HG03575 (cell line): ENCODE results near the gene SIRT5.
A peak's percentile ranks its signal among the peaks of the same experiment; 100 is the strongest.

ENCODE experiments used
- ATAC-seq: cut with Tn5 transposase; IDR thresholded peaks from one replicate; pipeline ENCODE4 v1.9.1; 2021; ENCODE audit not compliant: unreplicated experiment, insufficient number of reproducible peaks, low FRiP score; ENCODE audit errors: extremely low read depth

Gene SIRT5

DNA sequence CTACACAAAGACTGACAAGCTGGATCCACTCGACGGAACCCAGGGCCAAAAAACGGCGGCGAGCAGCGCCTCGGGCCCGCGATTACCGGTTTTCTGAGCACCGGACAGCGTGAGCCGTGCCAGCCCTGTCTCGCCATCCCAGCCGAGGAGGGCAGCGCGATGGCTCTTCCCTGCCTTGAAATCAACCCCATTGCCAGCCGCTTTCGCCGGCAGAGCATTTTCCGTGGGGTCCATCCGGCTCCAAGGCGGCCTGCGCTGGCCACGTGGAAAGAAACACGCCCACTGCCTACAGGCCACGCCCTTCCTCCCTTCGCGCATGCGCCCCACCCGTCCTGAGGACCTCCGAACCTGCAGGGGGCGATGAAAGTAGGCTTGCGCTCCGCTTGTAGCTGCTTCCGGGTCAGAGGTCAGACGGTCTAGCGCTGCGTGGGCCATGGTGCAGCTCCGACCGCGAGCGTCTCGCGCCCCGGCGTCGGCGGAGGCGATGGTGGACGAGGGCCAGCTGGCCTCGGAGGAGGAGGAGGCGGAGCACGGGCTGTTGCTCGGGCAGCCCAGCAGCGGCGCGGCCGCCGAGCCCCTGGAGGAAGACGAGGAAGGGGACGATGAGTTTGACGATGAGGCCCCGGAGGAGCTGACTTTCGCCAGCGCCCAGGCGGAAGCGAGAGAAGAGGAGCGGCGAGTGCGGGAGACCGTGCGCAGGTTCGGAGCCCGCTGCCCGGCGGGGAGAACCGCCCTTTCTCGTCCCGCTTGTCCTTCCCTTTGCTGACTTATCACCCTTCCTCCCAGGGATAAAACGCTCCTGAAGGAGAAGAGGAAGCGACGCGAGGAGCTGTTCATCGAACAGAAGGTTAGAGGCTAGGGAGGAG is 40.8 kb downstream of the SIRT5 start, which contains the start of gene NOL7:
Gene NOL7 (plus strand): TSS at position 410 of the 866 bp plus-strand sequence. CDS start 24 bp downstream, at position 434.
- peak; percentile 42 for ATAC-seq

GRCh38 chr6:13615792-13616120 is 41.4 kb downstream of the SIRT5 start:
- no peak for ATAC-seq

DNA sequence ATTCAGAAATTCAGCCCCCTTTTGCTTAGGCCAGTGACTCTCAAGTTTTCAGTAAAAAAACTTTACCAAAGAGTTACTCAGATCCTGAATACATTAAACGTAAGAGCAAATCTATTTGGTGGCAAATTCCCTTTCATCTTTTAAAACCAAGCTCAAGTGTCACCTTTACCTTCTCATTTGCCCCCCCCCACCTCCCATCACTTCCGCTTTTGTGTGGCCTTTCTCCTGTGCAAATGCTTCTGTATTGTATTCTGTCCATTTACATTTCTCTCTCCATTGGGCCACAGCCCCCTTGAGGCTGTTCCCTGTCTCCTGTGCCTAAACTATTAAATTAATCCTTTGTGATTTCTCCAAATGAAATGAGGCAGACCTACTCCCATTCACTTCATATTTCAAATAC is 42.7 kb downstream of the SIRT5 start:
- no peak for ATAC-seq

DNA sequence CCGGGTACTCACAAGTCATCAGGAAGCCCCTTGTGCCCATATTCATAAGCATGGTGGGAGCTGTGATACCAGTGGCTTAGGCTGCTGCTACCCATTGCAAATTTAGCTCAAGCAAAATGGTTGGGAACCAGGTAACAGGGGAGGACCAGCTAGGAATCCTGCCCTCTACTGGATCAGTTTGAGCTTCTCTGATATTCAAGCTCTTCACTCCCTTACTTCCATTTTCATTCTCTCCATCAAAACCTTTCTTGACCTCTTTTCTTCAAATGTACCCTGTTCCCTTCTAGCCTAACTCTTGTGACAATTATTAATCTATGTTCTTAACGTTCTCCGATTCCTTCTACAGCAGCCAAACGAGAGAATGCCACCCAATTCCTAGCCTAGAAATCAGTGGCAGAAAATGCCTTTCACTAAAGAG is 50.5 kb downstream of the SIRT5 start:
- no peak for ATAC-seq

- no peak for ATAC-seq
These were observed 55.2 kb downstream of the SIRT5 start for GRCh38 chr6:13629459-13630116.

- no peak for ATAC-seq
These were observed 56.1 kb downstream of the SIRT5 start for GRCh38 chr6:13630499-13630898.

- ATAC-seq: no peak
These were observed 58.9 kb downstream of the SIRT5 start for GRCh38 chr6:13633343-13633742.

DNA sequence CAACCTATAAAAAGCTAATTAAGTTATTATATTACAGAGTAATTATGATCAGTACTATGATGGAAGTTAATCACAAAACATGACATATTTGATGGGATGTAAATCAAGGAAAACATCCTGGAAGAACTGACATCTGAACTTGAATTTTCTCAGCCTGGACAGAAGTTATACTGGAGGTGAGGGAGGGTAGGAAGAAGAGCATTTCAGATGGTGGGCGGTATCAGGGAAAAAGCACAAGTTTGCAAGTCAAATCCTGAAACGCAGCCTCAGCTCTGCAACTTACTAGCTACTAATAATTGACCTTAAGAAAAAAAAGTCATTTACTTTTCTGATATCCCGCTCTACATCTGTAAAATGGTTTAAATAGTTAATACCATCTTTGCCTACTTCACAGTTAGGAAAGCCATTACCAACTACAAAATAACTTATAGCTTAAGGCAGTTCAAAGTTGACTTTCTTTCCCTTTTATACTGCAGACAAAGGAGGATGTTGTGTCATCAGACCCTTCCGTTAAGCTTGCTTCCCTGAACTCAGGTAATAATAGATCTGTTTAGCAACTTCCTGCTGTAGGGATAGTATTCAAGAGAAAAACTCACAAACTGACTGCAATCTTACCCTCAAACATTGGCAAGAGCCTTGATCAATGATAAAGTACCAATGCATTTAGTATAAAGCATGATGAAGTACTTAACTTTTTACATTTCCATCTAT is 61.7 kb downstream of the SIRT5 start:
- no peak for ATAC-seq

DNA sequence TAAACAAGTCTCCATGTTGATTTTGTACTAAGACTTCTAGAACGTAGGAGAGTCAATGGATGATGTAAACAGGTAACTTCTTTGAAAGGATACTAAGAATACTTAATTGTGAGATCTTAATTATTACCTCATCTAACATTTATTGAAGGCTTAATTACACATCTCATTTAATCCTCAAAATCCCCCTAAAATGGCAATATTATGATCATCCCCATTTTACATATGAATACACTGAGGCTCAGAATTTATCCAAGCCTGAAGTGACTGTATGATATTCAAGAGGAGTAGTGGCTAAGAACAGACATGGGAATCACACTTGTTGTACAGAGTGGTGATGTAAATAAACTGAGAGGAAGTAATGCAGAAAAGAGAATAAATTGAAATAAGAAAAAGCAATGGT is 63.6 kb downstream of the SIRT5 start:
- ATAC-seq: no peak

DNA sequence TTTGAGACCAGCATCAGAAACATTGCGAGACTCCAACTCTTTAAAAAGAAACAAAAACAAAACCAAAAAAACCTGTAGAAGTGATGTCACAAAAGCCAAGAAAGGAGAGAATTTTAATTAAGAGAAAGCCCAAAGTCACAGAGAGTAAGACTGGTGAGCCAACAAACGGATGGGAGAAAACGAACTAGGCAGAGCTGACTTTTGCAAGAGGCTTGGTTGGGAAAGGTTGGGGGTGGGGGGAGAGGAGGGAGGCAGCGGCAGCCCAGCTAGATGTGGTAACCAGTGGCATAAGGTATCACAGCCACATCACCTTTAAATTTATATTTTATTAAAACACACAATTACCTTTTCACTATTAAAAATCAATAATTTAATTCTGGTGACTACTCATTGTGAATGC is 64.2 kb downstream of the SIRT5 start:
- no peak for ATAC-seq

- no peak for ATAC-seq
These were observed 66.9 kb downstream of the SIRT5 start for GRCh38 chr6:13641315-13641714.

GRCh38 chr6:13643125-13643524 is 68.7 kb downstream of the SIRT5 start:
- ATAC-seq: no peak

- ATAC-seq: no peak
These were observed 74.4 kb downstream of the SIRT5 start for GRCh38 chr6:13648850-13649249.

DNA sequence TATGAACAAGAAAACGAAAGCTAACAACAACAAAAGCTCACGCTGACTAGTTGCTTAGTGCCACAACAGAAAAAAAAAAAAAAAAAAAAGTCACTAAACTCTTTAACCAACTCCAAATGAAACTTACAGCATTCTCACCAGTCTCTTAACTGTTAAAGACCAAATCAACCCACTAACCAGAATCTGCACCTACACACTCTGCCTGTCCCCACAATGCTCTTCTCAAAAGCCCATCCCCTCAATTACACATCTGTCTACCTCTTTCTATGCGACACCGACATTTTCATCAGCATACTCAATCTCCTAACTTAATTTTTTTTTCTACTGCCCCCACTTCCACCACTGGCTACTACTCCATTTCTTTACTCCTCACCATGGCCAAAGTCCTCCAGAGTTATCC is 75.0 kb downstream of the SIRT5 start:
- ATAC-seq: no peak

GRCh38 chr6:13653296-13653695 is 78.9 kb downstream of the SIRT5 start:
- no peak for ATAC-seq

DNA sequence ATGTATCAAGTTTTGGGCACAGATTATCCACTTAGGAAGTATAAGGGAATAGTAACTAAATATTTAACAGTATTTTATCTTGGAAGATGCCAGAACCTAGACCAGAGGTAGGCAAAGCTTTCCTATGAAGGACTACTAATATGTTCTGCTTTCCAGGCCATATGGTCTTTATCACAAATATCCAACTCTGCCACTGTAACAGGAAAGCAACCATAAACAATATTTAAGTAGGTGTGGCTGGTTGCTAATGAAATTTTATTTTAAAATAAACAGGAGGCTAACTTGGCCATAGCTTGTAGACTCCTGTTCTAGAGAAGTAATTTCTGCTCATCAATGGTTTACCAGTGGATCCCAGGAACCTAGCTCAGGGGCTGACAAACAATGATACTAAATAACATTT is 80.1 kb downstream of the SIRT5 start:
- no peak for ATAC-seq

DNA sequence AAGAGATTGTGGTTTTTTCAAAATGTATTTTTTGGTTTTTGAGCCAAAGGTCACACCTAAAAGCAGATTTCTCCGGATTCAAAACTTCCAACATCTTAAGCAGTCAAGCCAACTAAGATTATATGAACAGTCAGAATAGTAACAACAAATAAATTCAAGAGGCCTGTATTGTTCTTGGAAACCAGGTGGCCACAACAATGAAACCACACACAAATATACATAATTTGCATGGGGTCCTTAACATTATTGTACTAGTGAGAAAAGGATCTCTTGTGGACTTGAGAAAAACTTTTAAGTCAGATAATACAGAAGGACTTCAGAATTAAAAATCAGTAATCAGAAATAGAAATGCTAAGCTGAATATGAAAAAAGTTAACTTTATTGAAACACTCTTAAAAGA is 81.3 kb downstream of the SIRT5 start:
- ATAC-seq: no peak

DNA sequence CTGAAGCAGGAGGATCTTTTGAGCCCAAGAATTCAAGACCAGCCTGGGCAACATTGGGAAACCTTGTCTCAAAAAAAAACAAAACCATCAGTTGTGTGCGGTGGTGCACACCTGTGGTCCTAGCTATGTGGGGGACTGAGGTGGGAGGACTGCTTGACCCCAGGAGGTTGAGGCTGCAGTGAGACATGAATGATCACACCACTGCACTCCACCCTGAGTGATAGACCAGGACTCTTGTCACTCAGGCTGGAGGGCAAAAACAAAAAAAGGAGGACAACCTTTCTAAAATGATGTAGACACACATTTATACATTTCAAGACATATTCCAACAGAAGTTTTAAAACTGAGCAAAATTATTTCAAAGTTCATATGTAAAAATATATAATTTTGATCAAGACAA is 85.9 kb downstream of the SIRT5 start:
- ATAC-seq: no peak

GRCh38 chr6:13660893-13661292 is 86.5 kb downstream of the SIRT5 start:
- no peak for ATAC-seq

GRCh38 chr6:13661647-13662046 is 87.2 kb downstream of the SIRT5 start:
- ATAC-seq: no peak
